Gastrocnemius medialis (tissue), 4 donors: ENCODE measurements around the gene WWOX. TPM values are rescaled to one million over a fixed set of nuclear protein-coding genes. Genes with fewer than 3 reads are reported as not detected.

Experiments used
- ATAC-seq, 2 donors: fragments of 150-250 bp; one replicate each; pipeline ENCODE4 v1.9.1; 2016
- DNase-seq, 2 donors: peaks; one replicate each; pipeline ENCODE4 v3.0.0-alpha.2; 2019
- H3K27ac ChIP-seq, 4 donors: fragments of 200-600 bp; sonication (generic); 1 replicate in 1 of 4; 2 replicates in 3 of 4; pipeline ENCODE4 v1.5.1; 2016 to 2018; ENCODE audit warnings: mild to moderate bottlenecking in 2 of 4, moderate library complexity in 1 of 4
- H3K27me3 ChIP-seq, 3 donors: fragments of 200-600 bp; sonication (generic) in 2 of 3; 1 replicate in 1 of 3; 2 replicates in 2 of 3; pipeline versions ENCODE4 v1.5.1 to v1.6.0; 2016 to 2019; ENCODE audit warnings: mild to moderate bottlenecking in 1 of 3, moderate library complexity in 1 of 3
- H3K36me3 ChIP-seq, 2 donors: fragments of 200-600 bp; sonication (generic) in 1 of 2; one replicate each; pipeline ENCODE4 v1.5.1; 2017 to 2018
- H3K4me1 ChIP-seq, 2 donors: fragments of 200-600 bp; sonication (generic) in 1 of 2; one replicate each; pipeline ENCODE4 v1.5.1; 2016 to 2017; ENCODE audit warnings: mild to moderate bottlenecking in 2 of 2
- H3K4me3 ChIP-seq, 4 donors: fragments of 200-600 bp; sonication (generic) in 3 of 4; 1 replicate in 1 of 4; 2 replicates in 3 of 4; pipeline ENCODE4 v1.5.1; 2016 to 2019; ENCODE audit warnings: mild to moderate bottlenecking in 2 of 4
- H3K9me3 ChIP-seq, 3 donors: fragments of 200-600 bp; sonication (generic) in 2 of 3; 1 replicate in 1 of 3; 2 replicates in 2 of 3; pipeline ENCODE4 v1.5.1; 2016 to 2019
- POLR2A ChIP-seq, 2 donors: fragments of 450-650 bp; IDR thresholded peaks; one replicate each; pipeline ENCODE4 v1.6.1; 2017; ENCODE audit warnings: antibody characterized with exemption in 2 of 2, mild to moderate bottlenecking in 2 of 2, moderate library complexity in 2 of 2
- in situ Hi-C, 4 donors: fragments of 200-750 bp; cut with MboI; loops; one replicate each; pipeline versions ENCODE4 v1.15.0 to v1.8.0; 2017; ENCODE audit warnings: low sequenced_read_pairs in 4 of 4
- intact Hi-C: fragments of 100-400 bp; cut with DNase I; formaldehyde crosslinking; loops from one replicate; pipeline ENCODE4 v1.15.1; 2023; ENCODE audit warnings: low total_unique reads
- total RNA-seq, 4 donors: library from RNA; depleted of rRNA; stranded (reverse); fragments of >200 nt; gene quantifications; one replicate each; pipeline versions ENCODE4 v1.1.0 to v1.2.3, GENCODE V29; 2016
- TF ChIP-seq, protein P1 (sequence below), 5 experiments: fragments of 450-650 bp in 3 of 5; fragments of 200-600 bp in 2 of 5; sonication (generic) in 2 of 5; IDR thresholded peaks in 4 of 5; conservative IDR thresholded peaks in 1 of 5; 1 replicate in 4 of 5; 2 replicates in 1 of 5; pipeline ENCODE4 v1.5.1; 2016 to 2019; ENCODE audit warnings: antibody characterized with exemption in 5 of 5, mild to moderate bottlenecking in 3 of 5, moderate library complexity in 3 of 5

The WWOX gene
- total RNA-seq, 4 donors from 2014 or later: 3.3 to 13.0 (median 6.0) TPM

GRCh38 chr16:78452025-78452555, 352.6 kb downstream of the WWOX start:
- TF ChIP-seq, protein P1, sequence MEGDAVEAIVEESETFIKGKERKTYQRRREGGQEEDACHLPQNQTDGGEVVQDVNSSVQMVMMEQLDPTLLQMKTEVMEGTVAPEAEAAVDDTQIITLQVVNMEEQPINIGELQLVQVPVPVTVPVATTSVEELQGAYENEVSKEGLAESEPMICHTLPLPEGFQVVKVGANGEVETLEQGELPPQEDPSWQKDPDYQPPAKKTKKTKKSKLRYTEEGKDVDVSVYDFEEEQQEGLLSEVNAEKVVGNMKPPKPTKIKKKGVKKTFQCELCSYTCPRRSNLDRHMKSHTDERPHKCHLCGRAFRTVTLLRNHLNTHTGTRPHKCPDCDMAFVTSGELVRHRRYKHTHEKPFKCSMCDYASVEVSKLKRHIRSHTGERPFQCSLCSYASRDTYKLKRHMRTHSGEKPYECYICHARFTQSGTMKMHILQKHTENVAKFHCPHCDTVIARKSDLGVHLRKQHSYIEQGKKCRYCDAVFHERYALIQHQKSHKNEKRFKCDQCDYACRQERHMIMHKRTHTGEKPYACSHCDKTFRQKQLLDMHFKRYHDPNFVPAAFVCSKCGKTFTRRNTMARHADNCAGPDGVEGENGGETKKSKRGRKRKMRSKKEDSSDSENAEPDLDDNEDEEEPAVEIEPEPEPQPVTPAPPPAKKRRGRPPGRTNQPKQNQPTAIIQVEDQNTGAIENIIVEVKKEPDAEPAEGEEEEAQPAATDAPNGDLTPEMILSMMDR (IDR thresholded peaks at IDR 0.05 in 4 of 5, conservative IDR thresholded peaks at IDR 0.05 in 1 of 5): no peak
- no peak for TF ChIP-seq POLR2A (IDR thresholded peaks at IDR 0.05)
- Histone ChIP-seq H3K9me3 (no peaks in the 10 kb centered on the region), H3K4me3 (no peak overlapping the region), H3K36me3 (no peaks in the 10 kb centered on the region), H3K4me1 (no peaks in the 10 kb centered on the region), H3K27ac (no peak overlapping the region), H3K27me3 (no peaks in the 10 kb centered on the region)
- intact Hi-C loops (no loop called here), in situ Hi-C loops (no loop called here)
- ATAC-seq (no peak), DNase-seq (no peak)

- in situ Hi-C loops (no loop called here), intact Hi-C loops (no loop called here)
- DNase-seq: no peak
- no peak for ATAC-seq
- H3K9me3 ChIP-seq: no peaks in the 10 kb centered on the region
- no peaks in the 10 kb centered on the region for H3K4me1 ChIP-seq
- H3K4me3 ChIP-seq: no peak overlapping the region
- TF ChIP-seq, protein P1 (IDR thresholded peaks at IDR 0.05 in 4 of 5, conservative IDR thresholded peaks at IDR 0.05 in 1 of 5): no peak
- TF ChIP-seq POLR2A (IDR thresholded peaks at IDR 0.05): no peak
- no peak overlapping the region for H3K27ac ChIP-seq
- H3K27me3 ChIP-seq: no peaks in the 10 kb centered on the region
- no peaks in the 10 kb centered on the region for H3K36me3 ChIP-seq
These were observed 356.4 kb downstream of the WWOX start for GRCh38 chr16:78455861-78456260.

DNA sequence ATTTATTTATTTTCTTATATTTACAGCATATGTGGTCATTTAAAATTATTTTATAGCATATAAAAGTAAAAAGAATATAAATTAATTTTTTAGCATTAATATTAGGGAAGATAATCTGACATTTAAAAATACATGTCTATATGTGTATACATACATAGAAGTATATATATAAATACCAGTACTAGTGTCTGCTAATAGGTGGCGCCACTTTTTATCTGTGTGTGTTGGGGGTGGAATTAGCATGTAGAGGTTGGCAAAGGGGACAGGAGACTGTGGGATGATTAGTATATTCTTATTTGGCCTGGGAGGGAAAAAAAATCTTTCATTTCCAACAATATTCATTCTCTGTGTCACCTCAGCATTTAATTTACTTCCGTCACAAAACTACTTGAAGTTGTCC, 359.1 kb downstream of the WWOX start:
- in situ Hi-C loops: no loop called here
- intact Hi-C loops: no loop called here

GRCh38 chr16:78460428-78460827, 361.0 kb downstream of the WWOX start:
- no peaks in the 10 kb centered on the region for H3K27me3 ChIP-seq
- H3K36me3 ChIP-seq: no peaks in the 10 kb centered on the region
- no peak for TF ChIP-seq POLR2A (IDR thresholded peaks at IDR 0.05)
- TF ChIP-seq, protein P1 (IDR thresholded peaks at IDR 0.05 in 4 of 5, conservative IDR thresholded peaks at IDR 0.05 in 1 of 5): no peak
- no peaks in the 10 kb centered on the region for H3K4me1 ChIP-seq
- ATAC-seq (no peak), DNase-seq (no peak)
- no peak overlapping the region for H3K27ac ChIP-seq
- intact Hi-C loops: no loop called here
- no peak overlapping the region for H3K4me3 ChIP-seq
- in situ Hi-C loops: no loop called here
- H3K9me3 ChIP-seq: no peaks in the 10 kb centered on the region

More for the DNA sequence above, 359.1 kb downstream of the WWOX start:
- H3K4me3 ChIP-seq: no peak overlapping the region
- H3K27me3 ChIP-seq: no peaks in the 10 kb centered on the region
- ATAC-seq: no peak
- H3K27ac ChIP-seq: no peak overlapping the region
- TF ChIP-seq, protein P1 (IDR thresholded peaks at IDR 0.05 in 4 of 5, conservative IDR thresholded peaks at IDR 0.05 in 1 of 5): no peak
- no peak for TF ChIP-seq POLR2A (IDR thresholded peaks at IDR 0.05)
- H3K4me1 ChIP-seq: no peaks in the 10 kb centered on the region
- H3K36me3 ChIP-seq: no peaks in the 10 kb centered on the region
- H3K9me3 ChIP-seq: no peaks in the 10 kb centered on the region
- no peak for DNase-seq

DNA sequence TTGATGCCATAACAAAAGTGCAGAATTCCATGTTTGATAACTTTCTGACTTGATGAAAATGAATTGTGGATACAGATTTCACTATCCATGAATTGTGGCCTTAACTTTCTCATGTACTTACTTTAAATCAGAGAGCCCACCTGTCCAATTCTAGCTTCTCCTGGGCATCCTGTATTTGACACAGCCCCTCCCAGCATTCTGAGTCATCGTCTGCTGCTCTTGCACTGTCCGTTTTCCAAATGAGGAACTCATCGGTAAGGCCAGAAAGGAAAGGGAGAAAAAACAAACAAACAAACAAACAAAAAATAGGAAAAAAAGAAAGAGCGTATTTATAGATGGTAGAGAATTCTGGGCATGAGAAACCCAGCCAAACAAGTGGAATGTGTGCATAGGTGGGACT, 361.6 kb downstream of the WWOX start:
- TF ChIP-seq, protein P1 (IDR thresholded peaks at IDR 0.05 in 4 of 5, conservative IDR thresholded peaks at IDR 0.05 in 1 of 5): no peak
- no peak for TF ChIP-seq POLR2A (IDR thresholded peaks at IDR 0.05)
- H3K27me3 ChIP-seq: no peaks in the 10 kb centered on the region

More for the DNA sequence above, 361.6 kb downstream of the WWOX start:
- ATAC-seq (no peak), DNase-seq (no peak)
- Histone ChIP-seq H3K27ac (no peak overlapping the region), H3K4me3 (no peak overlapping the region), H3K36me3 (no peaks in the 10 kb centered on the region), H3K9me3 (no peaks in the 10 kb centered on the region), H3K4me1 (no peaks in the 10 kb centered on the region)
- in situ Hi-C loops (no loop called here), intact Hi-C loops (no loop called here)
